Natural killer cell (primary cell): ENCODE data around the gene MYCN. TPM values are rescaled to one million over a fixed set of nuclear protein-coding genes. Genes with fewer than 3 reads are reported as not detected.

Experiments used
- ATAC-seq, 3 donors: fragments of 150-1000 bp in 2 of 3; fragments of 200-7000 bp in 1 of 3; cut with Tn5 transposase; 1 replicate in 1 of 3; 2 replicates in 2 of 3; pipeline ENCODE4 v1.10.0; 2021; ENCODE audit warnings: mild to moderate bottlenecking in 2 of 3, moderate library complexity in 2 of 3
- DNase-seq, 2 donors: peaks; one replicate each; pipeline versions ENCODE4 v3.0.0 to v3.0.0-alpha.2; 2013 to 2021; ENCODE audit warnings: mixed read lengths in 1 of 2
- H3K27ac ChIP-seq: one replicate; pipeline ENCODE4 v1.5.1; 2013; ENCODE audit warnings: mild to moderate bottlenecking, low read length
- H3K27me3 ChIP-seq: one replicate; pipeline ENCODE4 v1.6.1; 2013; ENCODE audit warnings: low read length; ENCODE audit not compliant: control insufficient read depth, insufficient read depth
- H3K36me3 ChIP-seq: one replicate; pipeline ENCODE4 v1.6.1; 2013; ENCODE audit warnings: low read length; ENCODE audit not compliant: control insufficient read depth, insufficient read depth
- H3K4me1 ChIP-seq: one replicate; pipeline ENCODE4 v1.6.1; 2013; ENCODE audit warnings: low read length; ENCODE audit not compliant: control insufficient read depth, insufficient read depth
- H3K4me3 ChIP-seq: one replicate; pipeline ENCODE4 v1.5.1; 2013; ENCODE audit warnings: low read length
- H3K9me3 ChIP-seq: one replicate; pipeline ENCODE4 v1.6.1; 2013; ENCODE audit warnings: low read length; ENCODE audit not compliant: control insufficient read depth, insufficient read depth
- H3K27ac Mint-ChIP-seq, 2 donors: one replicate each; pipeline ENCODE4 v1.8.0; 2022; ENCODE audit warnings: mild to moderate bottlenecking in 2 of 2, mixed read lengths in 2 of 2, moderate library complexity in 1 of 2
- H3K27me3 Mint-ChIP-seq, 2 donors: one replicate each; pipeline ENCODE4 v1.8.0; 2022; ENCODE audit warnings: low read depth in 2 of 2, mixed read lengths in 2 of 2
- H3K36me3 Mint-ChIP-seq: one replicate; pipeline ENCODE4 v1.8.0; 2022; ENCODE audit warnings: mixed read lengths
- H3K4me1 Mint-ChIP-seq, 2 donors: one replicate each; pipeline ENCODE4 v1.8.0; 2022; ENCODE audit warnings: mixed read lengths in 2 of 2
- H3K4me3 Mint-ChIP-seq: one replicate; pipeline ENCODE4 v1.8.0; 2022; ENCODE audit warnings: mild to moderate bottlenecking, moderate library complexity, mixed read lengths
- H3K9me3 Mint-ChIP-seq, 2 donors: one replicate each; pipeline ENCODE4 v1.8.0; 2022; ENCODE audit warnings: mixed read lengths in 2 of 2
- CTCF ChIP-seq: fragments of 200-600 bp; IDR thresholded peaks from one replicate; pipeline ENCODE4 v1.8.0; 2022; ENCODE audit warnings: antibody characterized with exemption
- WGBS: methylation state at CpG from one replicate; pipeline ENCODE4 v1.1.7; 2013; ENCODE audit warnings: missing lambda C conversion rate; ENCODE audit not compliant: insufficient coverage; 5-methylcytosine and 5-hydroxymethylcytosine counted together
- intact Hi-C: fragments of 100-400 bp; cut with micrococcal nuclease; formaldehyde crosslinking; loops from one replicate; pipeline ENCODE4 v1.14.2; 2022
- total RNA-seq, 4 donors: library from RNA; stranded (reverse); fragments of 120-200 nt in 1 of 4; gene quantifications; one replicate each; pipeline versions ENCODE4 v1.2.3 to v1.2.4, GENCODE V29; 2013 to 2022

Gene MYCN
- total RNA-seq, 3 donors from 2014 or later (not counting 1 experiment from before 2014, with no cell fraction given) = 0.18 TPM; not detected in 2

- Mint-ChIP-seq H3K27ac (peak overlapping the region; percentile 84 to 86), H3K4me1 (peaks cover 25 to 46% of the 10 kb centered on the region in 2 donors), H3K4me3 (no peak overlapping the region), H3K9me3 (no peaks in the 10 kb centered on the region), H3K27me3 (no peaks in the 10 kb centered on the region), H3K36me3 (no peaks in the 10 kb centered on the region)
- no peak for TF ChIP-seq CTCF
- ATAC-seq = no peak
- Histone ChIP-seq H3K4me3 (no peak overlapping the region), H3K4me1 (peaks cover 17% of the 10 kb centered on the region), H3K27me3 (no peaks in the 10 kb centered on the region), H3K36me3 (no peaks in the 10 kb centered on the region), H3K9me3 (no peaks in the 10 kb centered on the region), H3K27ac (no peak overlapping the region)
- WGBS = 77% methylated on average over 7 of the region's 7 CpGs
- DNase-seq = no peak
- intact Hi-C loops = no loop called here
Measured at GRCh38 chr2:15968280-15969178, 28.2 kb downstream of the MYCN start.

GRCh38 chr2:15969214-15969613 is 28.9 kb downstream of the MYCN start:
- Mint-ChIP-seq H3K4me3 (no peak overlapping the region), H3K4me1 (peaks cover 25 to 45% of the 10 kb centered on the region in 2 donors), H3K27me3 (no peaks in the 10 kb centered on the region), H3K9me3 (no peaks in the 10 kb centered on the region), H3K36me3 (no peaks in the 10 kb centered on the region), H3K27ac (no peak overlapping the region)
- peaks cover 17% of the 10 kb centered on the region for H3K4me1 ChIP-seq
- H3K36me3 ChIP-seq = no peaks in the 10 kb centered on the region
- 97% methylated on average over 3 of the region's 4 CpGs for WGBS
- intact Hi-C loops = no loop called here
- no peak for TF ChIP-seq CTCF
- no peaks in the 10 kb centered on the region for H3K27me3 ChIP-seq
- DNase-seq (no peak), ATAC-seq (no peak)
- no peak overlapping the region for H3K4me3 ChIP-seq
- H3K9me3 ChIP-seq = no peaks in the 10 kb centered on the region
- no peak overlapping the region for H3K27ac ChIP-seq

- Mint-ChIP-seq H3K4me3 (no peak overlapping the region), H3K36me3 (no peaks in the 10 kb centered on the region), H3K9me3 (no peaks in the 10 kb centered on the region), H3K27me3 (no peaks in the 10 kb centered on the region), H3K27ac (no peak overlapping the region), H3K4me1 (peaks cover 19 to 36% of the 10 kb centered on the region in 2 donors)
- no peak for ATAC-seq
- WGBS = 90% methylated on average over 5 of the region's 5 CpGs
- Histone ChIP-seq H3K27ac (no peak overlapping the region), H3K4me1 (peaks cover 6% of the 10 kb centered on the region), H3K36me3 (no peaks in the 10 kb centered on the region), H3K27me3 (no peaks in the 10 kb centered on the region), H3K4me3 (no peak overlapping the region), H3K9me3 (no peaks in the 10 kb centered on the region)
- DNase-seq = no peak
- no peak for TF ChIP-seq CTCF
- intact Hi-C loops = loop anchor here (10.0 kb wide), 1 partner anchor 816 kb away; no protein-coding TSS in a partner anchor
Measured at GRCh38 chr2:15970701-15971100, 30.4 kb downstream of the MYCN start.
